ENCODE results near the gene ONECUT3.

ONECUT3 gene

DNA sequence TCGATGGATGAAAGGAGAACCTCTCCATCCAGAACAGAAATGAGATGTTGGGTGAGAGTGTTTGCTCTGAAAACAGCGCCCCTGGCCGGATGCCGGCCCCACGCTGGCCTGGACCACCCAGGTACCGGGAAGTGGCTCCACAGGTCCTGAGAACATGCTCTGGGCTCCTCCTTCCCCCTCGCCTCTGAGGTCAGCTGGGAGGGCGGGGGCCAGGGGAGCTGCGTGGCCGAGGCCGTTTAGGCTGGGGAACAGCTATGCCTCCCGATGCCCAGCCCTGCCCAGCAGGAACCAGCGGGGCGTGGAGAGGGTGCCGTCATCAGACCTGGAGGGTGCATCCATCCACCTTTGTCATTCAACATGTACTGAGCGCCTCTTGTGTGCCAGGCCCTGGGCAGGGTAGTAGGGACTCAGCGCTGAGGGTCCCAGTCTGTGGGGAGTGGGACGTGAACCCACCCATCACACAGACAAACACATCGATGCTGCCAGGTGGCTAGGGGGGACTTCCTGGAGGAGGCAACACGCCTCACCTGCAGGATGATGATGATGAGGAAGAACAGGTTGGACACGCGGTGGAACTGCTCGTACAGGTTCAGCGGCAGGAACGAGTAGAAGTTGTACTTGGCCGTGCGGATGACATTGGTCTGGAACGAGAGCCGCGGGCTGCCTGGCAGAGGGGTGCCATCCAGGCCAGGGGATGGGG, 54.5 kb downstream of the ONECUT3 start:
- Histone ChIP-seq H3K4me3 (ENCODE audit: low read depth, low read length) (no peak overlapping the region), H3K27ac (no peak overlapping the region), H3K27me3 (ENCODE audit: insufficient read depth, low read depth, severe bottlenecking) (no peaks in the 10 kb centered on the region), H3K36me3 (no peaks in the 10 kb centered on the region), H3K9me3 (ENCODE audit: severe bottlenecking) (no peaks in the 10 kb centered on the region)
- TF ChIP-seq, protein P1, sequence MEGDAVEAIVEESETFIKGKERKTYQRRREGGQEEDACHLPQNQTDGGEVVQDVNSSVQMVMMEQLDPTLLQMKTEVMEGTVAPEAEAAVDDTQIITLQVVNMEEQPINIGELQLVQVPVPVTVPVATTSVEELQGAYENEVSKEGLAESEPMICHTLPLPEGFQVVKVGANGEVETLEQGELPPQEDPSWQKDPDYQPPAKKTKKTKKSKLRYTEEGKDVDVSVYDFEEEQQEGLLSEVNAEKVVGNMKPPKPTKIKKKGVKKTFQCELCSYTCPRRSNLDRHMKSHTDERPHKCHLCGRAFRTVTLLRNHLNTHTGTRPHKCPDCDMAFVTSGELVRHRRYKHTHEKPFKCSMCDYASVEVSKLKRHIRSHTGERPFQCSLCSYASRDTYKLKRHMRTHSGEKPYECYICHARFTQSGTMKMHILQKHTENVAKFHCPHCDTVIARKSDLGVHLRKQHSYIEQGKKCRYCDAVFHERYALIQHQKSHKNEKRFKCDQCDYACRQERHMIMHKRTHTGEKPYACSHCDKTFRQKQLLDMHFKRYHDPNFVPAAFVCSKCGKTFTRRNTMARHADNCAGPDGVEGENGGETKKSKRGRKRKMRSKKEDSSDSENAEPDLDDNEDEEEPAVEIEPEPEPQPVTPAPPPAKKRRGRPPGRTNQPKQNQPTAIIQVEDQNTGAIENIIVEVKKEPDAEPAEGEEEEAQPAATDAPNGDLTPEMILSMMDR (IDR thresholded peaks at IDR 0.05; ENCODE audit: low read depth, low read length): no peak
- DNase-seq: no peak

GRCh38 chr19:1808395-1808731, 55.1 kb downstream of the ONECUT3 start:
- no peak overlapping the region for H3K27ac ChIP-seq
- no peaks in the 10 kb centered on the region for H3K36me3 ChIP-seq
- H3K4me3 ChIP-seq (ENCODE audit: low read depth, low read length): no peak overlapping the region
- no peak for DNase-seq
- TF ChIP-seq, protein P1 (IDR thresholded peaks at IDR 0.05; ENCODE audit: low read depth, low read length): no peak
- no peaks in the 10 kb centered on the region for H3K9me3 ChIP-seq (ENCODE audit: severe bottlenecking)
- no peaks in the 10 kb centered on the region for H3K27me3 ChIP-seq (ENCODE audit: insufficient read depth, low read depth, severe bottlenecking)

GRCh38 chr19:1809678-1810077, 56.4 kb downstream of the ONECUT3 start:
- Histone ChIP-seq H3K27ac (no peak overlapping the region), H3K36me3 (peaks cover 1% of the 10 kb centered on the region; the same call in 1 of the 2 replicates), H3K4me3 (ENCODE audit: low read depth, low read length) (no peak overlapping the region), H3K27me3 (ENCODE audit: insufficient read depth, low read depth, severe bottlenecking) (no peaks in the 10 kb centered on the region), H3K9me3 (ENCODE audit: severe bottlenecking) (no peaks in the 10 kb centered on the region)
- TF ChIP-seq, protein P1 (IDR thresholded peaks at IDR 0.05; ENCODE audit: low read depth, low read length): no peak
- DNase-seq: no peak

GRCh38 chr19:1810439-1811160, 57.3 kb downstream of the ONECUT3 start:
- DNase-seq: peak; percentile 55
- Histone ChIP-seq H3K27me3 (ENCODE audit: insufficient read depth, low read depth, severe bottlenecking) (no peaks in the 10 kb centered on the region), H3K36me3 (peaks cover 8% of the 10 kb centered on the region; the same call in 1 of the 2 replicates), H3K9me3 (ENCODE audit: severe bottlenecking) (no peaks in the 10 kb centered on the region), H3K4me3 (ENCODE audit: low read depth, low read length) (no peak overlapping the region), H3K27ac (no peak overlapping the region)
- TF ChIP-seq, protein P1 (IDR thresholded peaks at IDR 0.05; ENCODE audit: low read depth, low read length): no peak

DNA sequence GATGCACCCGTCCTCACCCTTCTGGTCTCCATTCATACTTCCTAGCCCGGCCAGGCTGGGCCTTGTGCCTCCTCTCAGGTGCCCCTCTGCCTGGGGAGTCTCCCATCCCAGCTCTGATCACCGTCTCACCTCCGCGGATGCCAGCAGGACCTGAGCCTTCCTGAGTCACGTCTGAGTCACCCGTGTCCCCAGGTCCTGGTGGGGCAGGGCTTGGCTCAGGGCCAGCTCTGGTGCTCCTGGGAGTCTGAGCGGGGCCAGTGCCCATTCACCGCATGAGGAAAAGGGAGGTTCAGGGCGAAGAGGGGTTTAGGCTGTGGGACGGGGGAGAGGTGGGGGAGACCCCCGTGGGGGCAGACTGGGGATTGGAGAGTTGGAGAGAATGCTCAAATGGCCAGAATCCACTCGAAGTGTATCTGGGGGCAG, 58.2 kb downstream of the ONECUT3 start:
- Histone ChIP-seq H3K36me3 (peaks cover 13% of the 10 kb centered on the region), H3K27me3 (ENCODE audit: insufficient read depth, low read depth, severe bottlenecking) (no peaks in the 10 kb centered on the region), H3K27ac (no peak overlapping the region), H3K9me3 (ENCODE audit: severe bottlenecking) (no peaks in the 10 kb centered on the region), H3K4me3 (ENCODE audit: low read depth, low read length) (no peak overlapping the region)
- no peak for DNase-seq
- TF ChIP-seq, protein P1 (IDR thresholded peaks at IDR 0.05; ENCODE audit: low read depth, low read length): no peak
